OCI-LY3 (cell line): Measurements from ENCODE around the gene FLNB.

Source experiments
- H2AFZ ChIP-seq: fragments of 200-600, 300-600 bp; shearing (Covaris generic); 2 replicates; pipeline ENCODE4 v1.6.0; 2014; ENCODE audit warnings: antibody characterized with exemption, low read depth, low read length
- H3K27ac ChIP-seq: fragments of 200-600, 300-600 bp; sonication (generic); 2 replicates; pipeline ENCODE4 v1.5.1; 2014; ENCODE audit warnings: mild to moderate bottlenecking, low read length, moderate library complexity, mixed read lengths
- H3K27me3 ChIP-seq: fragments of 200-600, 300-600 bp; sonication (generic); 2 replicates; pipeline ENCODE4 v1.6.1; 2014; ENCODE audit warnings: low read depth, low read length, mixed read lengths
- H3K36me3 ChIP-seq: fragments of 200-600, 300-600 bp; sonication (generic); replicated peaks from 2 replicates; pipeline ENCODE3; 2014; ENCODE audit warnings: low read depth, low read length, mixed read lengths
- H3K4me1 ChIP-seq: fragments of 300-600, 200-600 bp; sonication (generic); 2 replicates; pipeline ENCODE4 v1.6.1; 2014; ENCODE audit warnings: low read length, mixed read lengths
- H3K4me2 ChIP-seq: fragments of 200-600, 300-600 bp; sonication (generic); 2 replicates; pipeline ENCODE4 v1.6.1; 2014; ENCODE audit warnings: low read length, mixed read lengths
- H3K4me3 ChIP-seq: fragments of 300-600, 200-600 bp; sonication (generic); 2 replicates; pipeline ENCODE4 v1.5.1; 2014; ENCODE audit warnings: antibody characterized with exemption, mild to moderate bottlenecking, low read length, moderate library complexity
- H3K79me2 ChIP-seq: fragments of 300-600, 200-600 bp; shearing (Covaris generic); 2 replicates; pipeline ENCODE4 v1.6.1; 2014; ENCODE audit warnings: mild to moderate bottlenecking, low read length, mixed read lengths
- H3K9ac ChIP-seq: fragments of 300-600, 200-600 bp; shearing (Covaris generic); 2 replicates; pipeline ENCODE4 v1.6.0; 2014; ENCODE audit warnings: mild to moderate bottlenecking, low read length, moderate library complexity
- H3K9me3 ChIP-seq: fragments of 200-600, 300-600 bp; shearing (Covaris generic); 2 replicates; pipeline ENCODE4 v1.6.1; 2014; ENCODE audit warnings: low read length, mixed read lengths; ENCODE audit not compliant: insufficient read depth
- H4K20me1 ChIP-seq: fragments of 200-600, 300-600 bp; sonication (generic); 2 replicates; pipeline ENCODE4 v1.6.1; 2016; ENCODE audit warnings: low read length, mixed read lengths; ENCODE audit not compliant: insufficient read depth
- EZH2phosphoT487 ChIP-seq: fragments of 200-600 bp; shearing (Covaris generic); IDR thresholded peaks from 2 replicates; pipeline ENCODE4 v1.6.1; 2018; ENCODE audit warnings: antibody characterized with exemption, mixed run types, low read depth
- TF ChIP-seq, protein P1 (sequence below): fragments of 200-600, 300-600 bp; sonication (generic); IDR thresholded peaks from 2 replicates; pipeline ENCODE4 v1.5.1; 2014; ENCODE audit warnings: antibody characterized with exemption, low read length, low read depth

Gene FLNB

DNA sequence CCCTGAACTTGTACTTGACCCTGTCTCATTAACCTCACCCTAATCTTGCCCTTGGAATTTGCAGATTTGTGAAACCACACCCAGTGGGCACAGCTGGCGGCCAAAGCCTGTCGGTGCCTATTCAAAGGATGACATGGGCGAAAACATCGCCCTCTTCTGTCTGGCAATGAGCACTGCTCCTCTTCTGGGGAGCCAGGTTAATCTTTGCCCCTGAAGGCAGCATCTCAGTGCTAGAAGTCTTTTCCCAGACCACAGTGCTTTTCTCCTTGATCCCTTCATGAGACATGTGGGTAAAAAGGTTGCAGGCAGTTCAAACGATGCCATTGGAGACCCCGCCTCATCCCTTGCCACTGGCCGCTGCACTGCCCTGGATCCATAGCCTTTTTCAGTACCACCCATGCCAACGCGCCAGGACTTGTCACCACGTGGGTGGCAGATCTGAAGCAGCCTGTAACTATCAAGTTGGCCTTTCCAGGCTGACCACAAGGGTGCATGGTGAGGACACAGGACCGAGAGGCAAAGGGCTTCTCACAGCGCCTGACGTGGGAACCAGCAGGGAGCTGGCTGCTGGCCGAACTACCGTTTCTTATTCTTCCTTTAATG lies 209.1 kb downstream of the FLNB start:
- no peaks in the 10 kb centered on the region for H3K36me3 ChIP-seq
- peak overlapping the region; percentile 71 for H2AFZ ChIP-seq
- H4K20me1 ChIP-seq: no peaks in the 10 kb centered on the region
- H3K4me2 ChIP-seq: peak overlapping the region; percentile 67
- H3K9ac ChIP-seq: peak overlapping the region; percentile 34
- H3K4me3 ChIP-seq: peak overlapping the region; percentile 59
- no peaks in the 10 kb centered on the region for H3K79me2 ChIP-seq
- no peaks in the 10 kb centered on the region for H3K27me3 ChIP-seq
- H3K4me1 ChIP-seq: peaks cover 60% of the 10 kb centered on the region
- TF ChIP-seq EZH2phosphoT487: no peak
- TF ChIP-seq, protein P1, sequence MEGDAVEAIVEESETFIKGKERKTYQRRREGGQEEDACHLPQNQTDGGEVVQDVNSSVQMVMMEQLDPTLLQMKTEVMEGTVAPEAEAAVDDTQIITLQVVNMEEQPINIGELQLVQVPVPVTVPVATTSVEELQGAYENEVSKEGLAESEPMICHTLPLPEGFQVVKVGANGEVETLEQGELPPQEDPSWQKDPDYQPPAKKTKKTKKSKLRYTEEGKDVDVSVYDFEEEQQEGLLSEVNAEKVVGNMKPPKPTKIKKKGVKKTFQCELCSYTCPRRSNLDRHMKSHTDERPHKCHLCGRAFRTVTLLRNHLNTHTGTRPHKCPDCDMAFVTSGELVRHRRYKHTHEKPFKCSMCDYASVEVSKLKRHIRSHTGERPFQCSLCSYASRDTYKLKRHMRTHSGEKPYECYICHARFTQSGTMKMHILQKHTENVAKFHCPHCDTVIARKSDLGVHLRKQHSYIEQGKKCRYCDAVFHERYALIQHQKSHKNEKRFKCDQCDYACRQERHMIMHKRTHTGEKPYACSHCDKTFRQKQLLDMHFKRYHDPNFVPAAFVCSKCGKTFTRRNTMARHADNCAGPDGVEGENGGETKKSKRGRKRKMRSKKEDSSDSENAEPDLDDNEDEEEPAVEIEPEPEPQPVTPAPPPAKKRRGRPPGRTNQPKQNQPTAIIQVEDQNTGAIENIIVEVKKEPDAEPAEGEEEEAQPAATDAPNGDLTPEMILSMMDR: peak; percentile 92
- no peaks in the 10 kb centered on the region for H3K9me3 ChIP-seq
- H3K27ac ChIP-seq: no peak overlapping the region

DNA sequence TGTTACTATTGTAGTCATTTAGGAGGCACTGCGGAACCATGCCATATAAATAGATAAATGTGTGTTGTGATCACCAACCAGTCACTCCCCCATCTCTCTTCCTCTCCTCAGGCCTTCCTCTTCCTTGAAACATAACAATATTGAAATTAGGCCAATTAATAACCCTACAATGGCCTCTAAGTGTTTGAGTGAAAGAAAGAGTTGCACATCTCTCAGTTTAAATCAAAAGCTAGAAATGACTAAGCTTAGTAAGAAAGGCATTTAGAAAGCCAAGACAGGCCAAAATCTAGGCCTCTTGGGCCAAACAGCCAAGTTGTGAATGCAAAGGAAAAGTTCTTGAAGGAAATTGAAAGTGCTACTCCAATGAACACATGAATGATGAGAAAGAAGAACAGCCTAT lies 210.7 kb downstream of the FLNB start:
- H3K27me3 ChIP-seq: no peaks in the 10 kb centered on the region
- peaks cover 54% of the 10 kb centered on the region for H3K4me1 ChIP-seq

More for the DNA sequence above, 210.7 kb downstream of the FLNB start:
- no peaks in the 10 kb centered on the region for H3K9me3 ChIP-seq
- 0 out of 2 replicates have a peak overlapping the region, but pooled peaks have one; percentile 5 for H3K9ac ChIP-seq
- peak overlapping the region; percentile 55; the same call in 1 of the 2 replicates for H2AFZ ChIP-seq
- TF ChIP-seq, protein P1: no peak
- no peak for TF ChIP-seq EZH2phosphoT487
- no peaks in the 10 kb centered on the region for H3K36me3 ChIP-seq
- no peaks in the 10 kb centered on the region for H4K20me1 ChIP-seq
- H3K4me3 ChIP-seq: peak overlapping the region; percentile 19; the same call in 1 of the 2 replicates
- peak overlapping the region; percentile 63 for H3K27ac ChIP-seq
- H3K79me2 ChIP-seq: no peaks in the 10 kb centered on the region
- peak overlapping the region; percentile 63 for H3K4me2 ChIP-seq
